Muscle layer of duodenum (tissue), 2 donors: Measurements from ENCODE around the gene ZNF830.
"Not testable (repeated sequence)": the region's sequence is repeated elsewhere in the genome, so short reads cannot be mapped to it uniquely, and the experiment has no call there.

Experiments used
- H3K27ac ChIP-seq: one replicate; pipeline ENCODE4 v1.7.0; 2013; ENCODE audit warnings: mild to moderate bottlenecking, low read length
- H3K27me3 ChIP-seq: one replicate; pipeline ENCODE4 v1.7.0; 2013; ENCODE audit warnings: low read depth, mild to moderate bottlenecking, control low read depth, low read length
- H3K36me3 ChIP-seq, 2 donors: one replicate each; pipeline ENCODE4 v1.7.0; 2013; ENCODE audit warnings: low read length in 2 of 2, control low read depth in 1 of 2, mild to moderate bottlenecking in 1 of 2; ENCODE audit not compliant: insufficient read depth in 2 of 2, control insufficient read depth in 1 of 2
- H3K4me1 ChIP-seq, 2 donors: one replicate each; pipeline ENCODE4 v1.7.0; 2013; ENCODE audit warnings: low read length in 2 of 2, mild to moderate bottlenecking in 2 of 2, control low read depth in 1 of 2, moderate library complexity in 1 of 2; ENCODE audit not compliant: insufficient read depth in 2 of 2, control insufficient read depth in 1 of 2
- H3K4me3 ChIP-seq, 2 donors: one replicate each; pipeline ENCODE4 v1.7.0; 2013; ENCODE audit warnings: low read length in 2 of 2, low read depth in 1 of 2, mild to moderate bottlenecking in 1 of 2
- H3K9me3 ChIP-seq, 2 donors: one replicate each; pipeline ENCODE4 v1.7.0; 2013; ENCODE audit warnings: low read length in 2 of 2, control low read depth in 1 of 2, mild to moderate bottlenecking in 1 of 2; ENCODE audit not compliant: control insufficient read depth in 1 of 2
- donor health status: healthy.

ZNF830 gene

GRCh38 chr17:34996422-34997285 is 35.3 kb downstream of the ZNF830 start:
- peak overlapping the region; percentile 93 for H3K27ac ChIP-seq
- H3K27me3 ChIP-seq, result no peaks in the 10 kb centered on the region
- peaks cover 7 to 16% of the 10 kb centered on the region in 2 donors for H3K4me1 ChIP-seq
- peaks cover 45 to 63% of the 10 kb centered on the region in 2 donors for H3K36me3 ChIP-seq
- peak overlapping the region in 1 of 2 donors; percentile 12 for H3K4me3 ChIP-seq
- H3K9me3 ChIP-seq, result no peaks in the 10 kb centered on the region

- Histone ChIP-seq H3K36me3 (peaks cover 42 to 63% of the 10 kb centered on the region in 2 donors), H3K27ac (peak overlapping the region; percentile 93), H3K4me1 (peaks cover 7 to 14% of the 10 kb centered on the region in 2 donors), H3K9me3 (no peaks in the 10 kb centered on the region), H3K4me3 (peak overlapping the region in 1 of 2 donors; percentile 12), H3K27me3 (no peaks in the 10 kb centered on the region)
Observed at GRCh38 chr17:34997355-34997862, 36.1 kb downstream of the ZNF830 start.

GRCh38 chr17:34998205-34998604 is 36.9 kb downstream of the ZNF830 start:
- no peaks in the 10 kb centered on the region for H3K9me3 ChIP-seq
- H3K27me3 ChIP-seq, result no peaks in the 10 kb centered on the region
- peak overlapping the region; percentile 93 for H3K27ac ChIP-seq
- peak overlapping the region in 1 of 2 donors; percentile 2 for H3K4me3 ChIP-seq
- H3K36me3 ChIP-seq, result peaks cover 34 to 61% of the 10 kb centered on the region in 2 donors
- H3K4me1 ChIP-seq, result peaks cover 7 to 14% of the 10 kb centered on the region in 2 donors

- Histone ChIP-seq H3K27ac (no peak overlapping the region), H3K4me1 (peaks cover 7 to 14% of the 10 kb centered on the region in 2 donors), H3K36me3 (peaks cover 29 to 59% of the 10 kb centered on the region in 2 donors), H3K4me3 (no peak overlapping the region), H3K9me3 (no peaks in the 10 kb centered on the region), H3K27me3 (no peaks in the 10 kb centered on the region)
Observed at GRCh38 chr17:34999456-34999855, 38.1 kb downstream of the ZNF830 start.

- Histone ChIP-seq H3K36me3 (peaks cover 22 to 57% of the 10 kb centered on the region in 2 donors), H3K4me1 (peaks cover 7 to 14% of the 10 kb centered on the region in 2 donors)
- H3K27me3 ChIP-seq, H3K4me3 ChIP-seq, H3K27ac ChIP-seq, H3K9me3 ChIP-seq: not testable (repeated sequence)
Observed at GRCh38 chr17:35000965-35001364, 39.6 kb downstream of the ZNF830 start.

- H3K4me3 ChIP-seq, result no peak overlapping the region
- H3K9me3 ChIP-seq, result no peaks in the 10 kb centered on the region
- H3K27ac ChIP-seq, result peak overlapping the region; percentile 19
- no peaks in the 10 kb centered on the region for H3K27me3 ChIP-seq
- H3K4me1 ChIP-seq, result peaks cover 7 to 14% of the 10 kb centered on the region in 2 donors
- peaks cover 25 to 57% of the 10 kb centered on the region in 2 donors for H3K36me3 ChIP-seq
Observed at GRCh38 chr17:35001549-35001948, 40.2 kb downstream of the ZNF830 start.

GRCh38 chr17:35002876-35003551 is 41.7 kb downstream of the ZNF830 start:
- H3K36me3 ChIP-seq, result peaks cover 25 to 66% of the 10 kb centered on the region in 2 donors
- H3K4me3 ChIP-seq, result no peak overlapping the region

GRCh38 chr17:35003778-35004177 is 42.4 kb downstream of the ZNF830 start:
- Histone ChIP-seq H3K9me3 (no peaks in the 10 kb centered on the region), H3K4me3 (no peak overlapping the region), H3K36me3 (peaks cover 25 to 64% of the 10 kb centered on the region in 2 donors), H3K27me3 (no peaks in the 10 kb centered on the region), H3K4me1 (peaks cover 0 to under 1% of the 10 kb centered on the region in 2 donors), H3K27ac (no peak overlapping the region)

More at GRCh38 chr17:35002876-35003551, 41.7 kb downstream of the ZNF830 start:
- H3K27ac ChIP-seq, result peak overlapping the region; percentile 19
- peaks cover 0 to 7% of the 10 kb centered on the region in 2 donors for H3K4me1 ChIP-seq
- no peaks in the 10 kb centered on the region for H3K9me3 ChIP-seq
- H3K27me3 ChIP-seq, result no peaks in the 10 kb centered on the region

GRCh38 chr17:35006345-35006744 is 45.0 kb downstream of the ZNF830 start:
- Histone ChIP-seq H3K9me3 (no peaks in the 10 kb centered on the region), H3K27me3 (no peaks in the 10 kb centered on the region), H3K27ac (no peak overlapping the region), H3K4me1 (no peaks in the 10 kb centered on the region), H3K4me3 (no peak overlapping the region), H3K36me3 (peaks cover 34 to 58% of the 10 kb centered on the region in 2 donors)

GRCh38 chr17:35006961-35007360 is 45.6 kb downstream of the ZNF830 start:
- Histone ChIP-seq H3K4me1 (no peaks in the 10 kb centered on the region), H3K9me3 (no peaks in the 10 kb centered on the region), H3K27ac (no peak overlapping the region), H3K27me3 (no peaks in the 10 kb centered on the region), H3K36me3 (peaks cover 34 to 56% of the 10 kb centered on the region in 2 donors), H3K4me3 (no peak overlapping the region)

- no peak overlapping the region for H3K4me3 ChIP-seq
- H3K9me3 ChIP-seq, result no peaks in the 10 kb centered on the region
- no peaks in the 10 kb centered on the region for H3K4me1 ChIP-seq
- no peaks in the 10 kb centered on the region for H3K27me3 ChIP-seq
- H3K27ac ChIP-seq, result no peak overlapping the region
- peaks cover 39 to 47% of the 10 kb centered on the region in 2 donors for H3K36me3 ChIP-seq
Observed at GRCh38 chr17:35010093-35010492, 48.8 kb downstream of the ZNF830 start.
